ENCODE data around the gene KTN1.
A peak's percentile ranks its signal among the peaks of the same experiment; 100 is the strongest.

The KTN1 gene, protein sequence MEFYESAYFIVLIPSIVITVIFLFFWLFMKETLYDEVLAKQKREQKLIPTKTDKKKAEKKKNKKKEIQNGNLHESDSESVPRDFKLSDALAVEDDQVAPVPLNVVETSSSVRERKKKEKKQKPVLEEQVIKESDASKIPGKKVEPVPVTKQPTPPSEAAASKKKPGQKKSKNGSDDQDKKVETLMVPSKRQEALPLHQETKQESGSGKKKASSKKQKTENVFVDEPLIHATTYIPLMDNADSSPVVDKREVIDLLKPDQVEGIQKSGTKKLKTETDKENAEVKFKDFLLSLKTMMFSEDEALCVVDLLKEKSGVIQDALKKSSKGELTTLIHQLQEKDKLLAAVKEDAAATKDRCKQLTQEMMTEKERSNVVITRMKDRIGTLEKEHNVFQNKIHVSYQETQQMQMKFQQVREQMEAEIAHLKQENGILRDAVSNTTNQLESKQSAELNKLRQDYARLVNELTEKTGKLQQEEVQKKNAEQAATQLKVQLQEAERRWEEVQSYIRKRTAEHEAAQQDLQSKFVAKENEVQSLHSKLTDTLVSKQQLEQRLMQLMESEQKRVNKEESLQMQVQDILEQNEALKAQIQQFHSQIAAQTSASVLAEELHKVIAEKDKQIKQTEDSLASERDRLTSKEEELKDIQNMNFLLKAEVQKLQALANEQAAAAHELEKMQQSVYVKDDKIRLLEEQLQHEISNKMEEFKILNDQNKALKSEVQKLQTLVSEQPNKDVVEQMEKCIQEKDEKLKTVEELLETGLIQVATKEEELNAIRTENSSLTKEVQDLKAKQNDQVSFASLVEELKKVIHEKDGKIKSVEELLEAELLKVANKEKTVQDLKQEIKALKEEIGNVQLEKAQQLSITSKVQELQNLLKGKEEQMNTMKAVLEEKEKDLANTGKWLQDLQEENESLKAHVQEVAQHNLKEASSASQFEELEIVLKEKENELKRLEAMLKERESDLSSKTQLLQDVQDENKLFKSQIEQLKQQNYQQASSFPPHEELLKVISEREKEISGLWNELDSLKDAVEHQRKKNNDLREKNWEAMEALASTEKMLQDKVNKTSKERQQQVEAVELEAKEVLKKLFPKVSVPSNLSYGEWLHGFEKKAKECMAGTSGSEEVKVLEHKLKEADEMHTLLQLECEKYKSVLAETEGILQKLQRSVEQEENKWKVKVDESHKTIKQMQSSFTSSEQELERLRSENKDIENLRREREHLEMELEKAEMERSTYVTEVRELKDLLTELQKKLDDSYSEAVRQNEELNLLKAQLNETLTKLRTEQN (N-terminal part only)

GRCh38 chr14:55579724-55580469 is at the start of gene KTN1:
Gene KTN1 (plus strand): TSS chr14:55580207. CDS start chr14:55612049, 31,842 bp downstream.
- no peak for DNase-seq (ENCODE audit: low read depth, low spot score)

DNA sequence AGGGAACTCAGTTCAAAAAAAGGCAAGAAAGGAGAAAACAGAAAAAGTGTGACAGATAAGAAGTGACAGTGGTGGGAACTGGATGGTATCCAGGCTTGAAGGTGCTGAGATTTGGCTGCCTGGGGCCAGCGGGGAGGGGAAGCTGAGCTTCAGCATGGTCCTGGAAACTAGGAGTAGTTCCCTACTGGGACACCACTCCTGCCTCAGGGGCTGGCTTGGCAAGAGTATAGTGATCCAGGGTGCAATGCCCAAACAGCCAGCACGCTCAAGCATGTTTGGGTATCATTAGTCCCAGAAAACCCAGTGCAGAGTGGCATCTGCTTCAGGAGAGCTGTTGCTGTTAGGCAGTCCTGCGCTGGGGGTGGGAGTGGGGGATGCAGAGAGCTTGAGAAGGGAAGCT is 49.5 kb upstream of the KTN1 start:
- no peak for DNase-seq (ENCODE audit: low read depth, low spot score)

DNA sequence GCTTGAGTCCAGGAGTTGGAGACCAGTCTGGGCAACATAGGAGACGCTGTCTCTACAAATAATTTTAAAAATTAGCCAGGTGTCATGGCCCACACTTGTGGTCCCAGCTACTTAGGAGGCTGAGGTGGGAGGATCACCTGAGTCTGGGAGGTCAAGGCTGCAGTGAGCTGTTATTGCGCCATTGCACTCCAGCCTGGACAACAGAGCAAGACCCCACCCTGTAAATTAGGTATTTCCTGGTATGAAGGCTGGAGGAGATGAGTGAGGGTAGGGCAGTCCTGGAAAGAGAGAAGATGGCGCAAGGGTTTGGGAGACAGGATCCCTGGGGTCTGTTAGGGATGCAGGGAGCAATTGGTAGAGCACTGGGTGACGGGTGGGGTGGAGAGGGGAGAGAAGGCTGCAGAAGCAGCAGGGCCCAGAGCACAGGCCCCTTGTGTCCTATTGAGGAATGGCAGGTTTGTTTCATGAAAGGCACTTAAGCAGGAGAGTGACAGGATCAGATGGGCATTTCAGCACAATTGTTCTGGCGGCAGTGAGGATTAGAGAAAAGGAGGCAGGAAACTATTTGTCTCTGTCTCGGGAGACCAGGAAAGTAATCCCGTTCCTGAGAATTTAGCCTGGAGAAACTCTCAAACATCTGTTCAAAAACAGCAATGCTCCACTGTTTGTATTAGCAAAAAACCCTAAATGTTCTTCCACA is 47.2 kb upstream of the KTN1 start:
- no peak for DNase-seq (ENCODE audit: low read depth, low spot score)

DNA sequence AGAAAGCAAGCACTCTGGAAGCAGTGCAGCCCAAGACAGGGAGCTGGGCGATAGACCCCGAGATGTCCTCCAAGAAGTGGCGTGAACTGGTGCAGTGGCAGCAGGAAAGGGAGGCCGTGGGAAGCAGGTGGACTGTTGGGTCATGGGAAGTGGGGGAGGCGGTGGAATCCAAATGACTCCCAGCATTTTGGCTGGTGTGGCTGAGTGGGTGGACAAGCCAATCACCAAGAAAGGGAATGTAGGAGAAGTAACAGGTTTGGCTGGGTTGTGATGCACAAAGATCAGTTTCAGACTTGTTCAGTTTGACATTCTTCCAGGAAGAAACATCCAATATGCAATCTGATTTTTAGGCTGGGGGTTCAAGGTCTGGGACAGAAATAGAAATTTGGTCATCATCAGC is 46.0 kb upstream of the KTN1 start:
- no peak for DNase-seq (ENCODE audit: low read depth, low spot score)

GRCh38 chr14:55535516-55536203 is 44.3 kb upstream of the KTN1 start:
- DNase-seq (ENCODE audit: low read depth, low spot score), result no peak

- DNase-seq (ENCODE audit: low read depth, low spot score), result no peak
These were observed 43.8 kb upstream of the KTN1 start for GRCh38 chr14:55536204-55536708.

DNA sequence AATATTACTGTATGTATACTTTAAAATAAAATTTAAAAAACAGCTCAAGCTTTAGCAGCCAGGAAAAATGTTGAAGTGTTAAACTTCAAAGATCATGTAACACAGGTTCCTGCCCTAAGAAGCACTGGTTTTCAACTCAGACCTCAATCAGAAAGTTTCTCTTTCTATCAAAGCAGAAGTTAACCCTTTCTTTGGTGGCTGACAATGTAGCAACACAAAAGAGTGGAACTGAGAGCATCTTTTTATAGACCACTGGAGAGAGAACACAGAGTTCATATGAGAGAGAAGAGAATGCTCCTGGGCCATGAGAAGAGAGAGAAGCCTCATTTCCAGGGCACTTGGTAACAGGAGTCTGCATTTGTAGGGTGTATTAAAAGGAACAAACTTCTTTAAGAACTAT is 42.2 kb upstream of the KTN1 start:
- DNase-seq (ENCODE audit: low read depth, low spot score), result no peak

- no peak for DNase-seq (ENCODE audit: low read depth, low spot score)
These were observed 40.0 kb upstream of the KTN1 start for GRCh38 chr14:55539975-55540374.

GRCh38 chr14:55540847-55541773 is 38.9 kb upstream of the KTN1 start:
- no peak for DNase-seq (ENCODE audit: low read depth, low spot score)

DNA sequence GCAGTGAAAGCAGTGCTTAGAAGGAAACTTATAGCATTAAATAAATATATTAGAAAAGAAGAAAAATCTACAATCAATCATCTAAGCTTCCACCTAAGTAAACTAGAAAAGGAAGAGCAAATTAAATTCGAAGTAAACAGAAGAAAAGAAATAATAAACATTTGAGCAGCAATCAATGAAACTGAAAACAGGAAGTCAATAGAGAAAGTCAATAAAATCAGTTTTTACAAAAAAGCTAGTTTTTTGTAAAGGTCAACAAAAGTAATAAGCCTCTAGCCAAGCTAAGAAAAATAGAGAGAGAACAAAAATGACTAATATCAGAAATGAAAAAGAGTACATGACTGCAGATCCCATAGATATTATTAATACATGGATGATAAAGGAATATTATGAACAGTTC is 34.2 kb upstream of the KTN1 start:
- no peak for DNase-seq (ENCODE audit: low read depth, low spot score)

DNA sequence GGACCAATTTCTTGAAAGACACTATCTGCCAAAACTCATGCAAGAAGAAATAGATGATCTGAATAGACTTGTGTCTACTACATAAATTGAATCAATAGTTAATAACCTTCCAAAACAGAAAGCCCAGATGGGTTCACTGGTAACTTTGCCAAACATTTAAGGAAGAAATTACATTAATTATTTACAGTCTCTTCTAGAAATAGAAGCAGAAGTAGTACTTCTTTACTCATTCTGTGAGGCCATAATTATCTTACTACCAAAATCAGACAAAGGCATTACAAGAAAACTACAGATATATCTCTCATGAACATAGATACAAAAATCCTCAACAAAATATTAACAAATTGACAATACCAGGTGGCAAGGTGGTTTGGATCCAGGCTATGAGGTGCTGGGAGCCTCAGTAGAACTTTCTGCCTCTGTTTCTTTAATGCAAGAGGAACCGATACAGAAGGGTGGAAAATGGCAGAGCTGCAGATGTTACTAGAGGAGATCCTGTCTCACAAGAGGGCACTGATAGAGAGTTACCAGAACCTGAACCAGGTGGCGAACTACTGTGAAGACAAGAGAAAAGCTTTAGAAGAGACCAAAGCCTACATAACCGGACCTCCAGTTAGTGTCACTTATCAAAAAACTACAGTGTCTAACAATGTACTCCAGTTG is 33.7 kb upstream of the KTN1 start:
- no peak for DNase-seq (ENCODE audit: low read depth, low spot score)

- no peak for DNase-seq (ENCODE audit: low read depth, low spot score)
These were observed 32.2 kb upstream of the KTN1 start for GRCh38 chr14:55547650-55548315.

GRCh38 chr14:55553791-55554190 is 26.2 kb upstream of the KTN1 start:
- no peak for DNase-seq (ENCODE audit: low read depth, low spot score)

DNA sequence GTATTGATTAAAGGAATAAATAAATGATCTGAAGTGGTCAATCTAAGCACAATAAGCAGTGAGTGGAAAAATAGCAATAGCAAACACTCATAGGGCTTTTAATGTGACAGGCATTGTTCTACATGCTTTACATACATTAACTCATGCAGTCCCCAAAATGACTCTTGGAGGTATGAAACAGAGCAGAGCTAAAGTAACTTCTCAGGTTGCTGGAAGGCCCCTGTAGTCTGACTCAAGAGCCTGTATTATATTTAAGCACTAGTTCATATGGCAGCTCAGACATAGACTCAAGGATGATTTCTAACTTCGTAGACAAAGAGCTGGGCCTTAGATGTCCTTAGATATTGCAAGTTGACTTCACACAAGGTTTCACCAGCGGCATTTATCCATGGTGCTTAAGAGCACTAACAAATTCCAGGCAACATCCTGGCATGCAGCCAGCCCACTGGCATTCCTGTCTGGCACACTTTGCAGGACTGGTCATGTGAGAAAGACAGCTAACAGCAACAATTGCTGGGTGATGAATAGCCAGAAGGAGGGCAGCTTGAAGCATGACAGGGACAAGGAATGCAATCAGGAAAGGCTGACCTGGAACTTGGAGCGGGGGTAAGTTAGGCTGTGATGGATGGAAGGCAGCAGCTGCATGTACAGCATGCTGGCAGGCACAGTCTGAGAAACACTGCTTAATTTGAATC is 22.9 kb upstream of the KTN1 start:
- peak; percentile 29 for DNase-seq (ENCODE audit: low read depth, low spot score)

DNA sequence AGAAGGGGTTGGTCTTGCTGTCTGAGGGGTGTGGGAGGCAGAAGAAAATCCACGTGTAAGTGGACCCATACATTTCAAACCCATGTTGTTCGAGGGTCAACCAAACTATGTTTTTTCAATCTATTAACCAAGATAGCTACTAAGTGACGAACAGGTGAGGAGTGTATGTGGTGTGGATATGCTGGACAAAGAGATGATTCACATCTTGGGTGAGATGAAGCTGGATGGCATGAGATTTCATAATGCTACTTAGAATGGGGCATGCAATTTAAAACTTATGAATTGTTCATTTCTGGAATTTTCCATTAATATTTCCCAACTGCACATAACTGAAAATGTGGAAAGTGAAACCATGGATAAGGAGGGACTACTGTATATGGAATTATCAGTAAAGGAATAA is 17.9 kb upstream of the KTN1 start:
- DNase-seq (ENCODE audit: low read depth, low spot score), result no peak

- DNase-seq (ENCODE audit: low read depth, low spot score), result no peak
These were observed 11.4 kb upstream of the KTN1 start for GRCh38 chr14:55568618-55569017.
